HG02763 (cell line): Measurements from ENCODE around the gene ZNF521.

Experiments used
- ATAC-seq: cut with Tn5 transposase; IDR thresholded peaks from one replicate; pipeline ENCODE4 v1.9.1; 2021; ENCODE audit warnings: mild to moderate bottlenecking, moderate library complexity; ENCODE audit not compliant: unreplicated experiment

The ZNF521 gene

GRCh38 chr18:25253779-25254178, 98.2 kb downstream of the ZNF521 start:
- ATAC-seq = no peak

- no peak for ATAC-seq
These were observed 98.8 kb downstream of the ZNF521 start for GRCh38 chr18:25253136-25253535.

GRCh38 chr18:25251068-25251467, 100.9 kb downstream of the ZNF521 start:
- no peak for ATAC-seq

GRCh38 chr18:25250474-25250851, 101.5 kb downstream of the ZNF521 start:
- no peak for ATAC-seq

- ATAC-seq = no peak
These were observed 103.2 kb downstream of the ZNF521 start for GRCh38 chr18:25248755-25249154.

GRCh38 chr18:25247725-25248124, 104.2 kb downstream of the ZNF521 start:
- no peak for ATAC-seq

- no peak for ATAC-seq
These were observed 106.9 kb downstream of the ZNF521 start for GRCh38 chr18:25244924-25245698.

GRCh38 chr18:25244170-25244569, 107.8 kb downstream of the ZNF521 start:
- no peak for ATAC-seq

GRCh38 chr18:25243754-25244153, 108.2 kb downstream of the ZNF521 start:
- ATAC-seq = no peak

- ATAC-seq = no peak
These were observed 108.7 kb downstream of the ZNF521 start for GRCh38 chr18:25243257-25243656.

GRCh38 chr18:25240420-25240770, 111.6 kb downstream of the ZNF521 start:
- no peak for ATAC-seq

GRCh38 chr18:25239581-25240419, 112.2 kb downstream of the ZNF521 start:
- no peak for ATAC-seq

- no peak for ATAC-seq
These were observed 112.8 kb downstream of the ZNF521 start for GRCh38 chr18:25239151-25239550.

GRCh38 chr18:25237571-25238267, 114.2 kb downstream of the ZNF521 start:
- no peak for ATAC-seq

GRCh38 chr18:25236736-25237135, 115.2 kb downstream of the ZNF521 start:
- ATAC-seq = no peak

- ATAC-seq = no peak
These were observed 116.4 kb downstream of the ZNF521 start for GRCh38 chr18:25235401-25236042.

- no peak for ATAC-seq
These were observed 117.1 kb downstream of the ZNF521 start for GRCh38 chr18:25234740-25235345.

- ATAC-seq = no peak
These were observed 117.7 kb downstream of the ZNF521 start for GRCh38 chr18:25234322-25234639.

- ATAC-seq = no peak
These were observed 118.2 kb downstream of the ZNF521 start for GRCh38 chr18:25233528-25234321.

GRCh38 chr18:25231327-25231691, 120.7 kb downstream of the ZNF521 start:
- ATAC-seq = no peak
